ENCODE measurements around the gene SCAMP4. TPM values are rescaled to one million over a fixed set of nuclear protein-coding genes. Genes with fewer than 3 reads are reported as not detected.

The SCAMP4 gene
- total and polyA plus RNA-seq, 2 experiments from 2014 or later, result 39.4 to 106 TPM

GRCh38 chr19:1931445-1931844, 26.2 kb downstream of the SCAMP4 start:
- Mint-ChIP-seq H3K9me3 (peaks cover 21% of the 10 kb centered on the region), H3K4me1 (0 out of 3 replicates have a peak, but pooled peaks cover 3% of the 10 kb centered on the region), H3K27me3 (ENCODE audit: insufficient read depth, low read depth, poor library complexity) (peaks cover 33% of the 10 kb centered on the region), H3K27ac (no peak overlapping the region), H3K36me3 (ENCODE audit: low read depth) (peaks cover 5% of the 10 kb centered on the region; the same call in 2 of the 3 replicates), H3K4me3 (no peak overlapping the region)
- 0 out of 2 replicates have a peak, but pooled peaks cover 3% of the 10 kb centered on the region for H3F3A ChIP-seq (replicated peaks; ENCODE audit: low read depth)
- H2AFZ ChIP-seq, result no peak overlapping the region
- ATAC-seq (no peak), DNase-seq (ENCODE audit: low spot score) (no peak)
- no peaks in the 10 kb centered on the region; the same call in 1 of the 2 replicates for H4K20me1 ChIP-seq (replicated peaks; ENCODE audit: insufficient read depth)
- no peaks in the 10 kb centered on the region for H3K79me2 ChIP-seq (replicated peaks; ENCODE audit: insufficient read depth)
- TF ChIP-seq REST (IDR thresholded peaks at IDR 0.05; ENCODE audit: unreplicated experiment) (no peak), NANOG (IDR thresholded peaks at IDR 0.05; ENCODE audit: borderline replicate concordance) (no peak), EZH2phosphoT487 (IDR thresholded peaks at IDR 0.05; ENCODE audit: unreplicated experiment) (no peak), ETS1 (IDR thresholded peaks at IDR 0.05) (no peak), STAT1 (IDR thresholded peaks at IDR 0.05; ENCODE audit: unreplicated experiment) (no peak), ZNF331 (CRISPR knock-in tag; IDR thresholded peaks at IDR 0.05; ENCODE audit: low read depth) (no peak), ZNF462 (CRISPR knock-in tag; IDR thresholded peaks at IDR 0.05) (no peak)
- H3K4me2 ChIP-seq, result no peak overlapping the region
- no peaks in the 10 kb centered on the region for H3K9me2 ChIP-seq (ENCODE audit: insufficient read depth)
- H3K27me3 ChIP-seq (ENCODE audit: insufficient read depth), result peaks cover 5% of the 10 kb centered on the region; the same call in 1 of the 2 replicates
- H3K27ac ChIP-seq (ENCODE audit: low read depth), result no peak overlapping the region
- H3K36me3 ChIP-seq (ENCODE audit: insufficient read depth), result no peaks in the 10 kb centered on the region
- no peak overlapping the region for H3K4me3 ChIP-seq
- H3K4me1 ChIP-seq (ENCODE audit: insufficient read depth), result peaks cover 5% of the 10 kb centered on the region; the same call in 1 of the 2 replicates

Measured in GM23338 (cell line).